IMR-90 (cell line): ENCODE data around the gene LRRC75A. TPM values are rescaled to one million over a fixed set of nuclear protein-coding genes. Genes with fewer than 3 reads are reported as not detected.

Experiments
- ATAC-seq: fragments of 200-7000 bp; cut with Tn5 transposase; 2 replicates; pipeline ENCODE4 v1.9.1; 2020; ENCODE audit warnings: low read depth, mild to moderate bottlenecking, moderate library complexity
- BruUV-seq: library from RNA; stranded (reverse); fragments of 400-500 nt; replicated peaks from 2 replicates; lab custom pipeline; 2021; lab: Mats Ljungman, UMichigan
- CTCF ChIA-PET: fragments of 300-600 bp; formaldehyde crosslinking; extraction: SDS; loops from one replicate; lab custom pipeline; 2021; ENCODE audit warnings: antibody characterized with exemption; lab: Yijun Ruan, JAX
- POLR2A ChIA-PET: fragments of 300-600 bp; sonication (Branson Sonifier 250); formaldehyde crosslinking; loops from one replicate; lab custom pipeline; 2022; ENCODE audit warnings: antibody characterized with exemption; ENCODE audit not compliant: unreplicated experiment; lab: Charles Lee
- DNase-seq: peaks from one replicate; pipeline ENCODE4 v3.0.0; 2013
- H2AFZ ChIP-seq: replicated peaks from 2 replicates; pipeline ENCODE3; 2013; ENCODE audit warnings: low read length, mild to moderate bottlenecking; ENCODE audit not compliant: poor library complexity
- H2AK5ac ChIP-seq: 2 replicates; pipeline ENCODE4 v1.6.1; 2013; ENCODE audit warnings: low read depth, low read length, inconsistent platforms
- H2AK9ac ChIP-seq: replicated peaks from 2 replicates; pipeline ENCODE3; 2013; ENCODE audit warnings: mild to moderate bottlenecking, low read depth, low read length, moderate library complexity; ENCODE audit not compliant: poor library complexity
- H2BK120ac ChIP-seq: 2 replicates; pipeline ENCODE4 v1.6.1; 2013; ENCODE audit warnings: low read depth, low read length, inconsistent platforms
- H2BK15ac ChIP-seq: 3 replicates; pipeline ENCODE4 v1.6.1; 2013; ENCODE audit warnings: low read depth, low read length, inconsistent platforms
- H2BK20ac ChIP-seq: 2 replicates; pipeline ENCODE4 v1.6.1; 2013; ENCODE audit warnings: low read depth, mild to moderate bottlenecking, inconsistent platforms, low read length, moderate library complexity
- H2BK5ac ChIP-seq: 2 replicates; pipeline ENCODE4 v1.6.1; 2013; ENCODE audit warnings: mild to moderate bottlenecking, low read depth, low read length, inconsistent platforms; ENCODE audit not compliant: poor library complexity, severe bottlenecking
- H3K14ac ChIP-seq: replicated peaks from 2 replicates; pipeline ENCODE4 v1.6.1; 2013; ENCODE audit warnings: low read depth, low read length, inconsistent platforms
- H3K18ac ChIP-seq: 2 replicates; pipeline ENCODE4 v1.6.1; 2013; ENCODE audit warnings: low read depth, low read length, control low read depth
- H3K23ac ChIP-seq: 2 replicates; pipeline ENCODE4 v1.6.1; 2013; ENCODE audit warnings: low read depth, low read length, inconsistent platforms
- H3K27ac ChIP-seq: 2 replicates; pipeline ENCODE4 v1.5.1; 2013; ENCODE audit warnings: mild to moderate bottlenecking, control low read depth, low read length; ENCODE audit not compliant: insufficient read depth
- H3K27me3 ChIP-seq: 2 replicates; pipeline ENCODE4 v1.6.1; 2013; ENCODE audit warnings: low read length; ENCODE audit not compliant: control insufficient read depth, insufficient read depth
- H3K36me3 ChIP-seq: 2 replicates; pipeline ENCODE4 v1.6.1; 2013; ENCODE audit warnings: low read length, mixed read lengths; ENCODE audit not compliant: control insufficient read depth, insufficient read depth
- H3K4ac ChIP-seq: 2 replicates; pipeline ENCODE4 v1.6.1; 2013; ENCODE audit warnings: low read depth, low read length, inconsistent platforms
- H3K4me1 ChIP-seq: 2 replicates; pipeline ENCODE4 v1.6.1; 2013; ENCODE audit warnings: low read length, mixed read lengths; ENCODE audit not compliant: control insufficient read depth, insufficient read depth
- H3K4me2 ChIP-seq: 2 replicates; pipeline ENCODE4 v1.6.1; 2013; ENCODE audit warnings: low read depth, mild to moderate bottlenecking, control low read depth, low read length, moderate library complexity
- H3K4me3 ChIP-seq: 2 replicates; pipeline ENCODE4 v1.5.1; 2013; ENCODE audit warnings: low read depth, mild to moderate bottlenecking, control low read depth, low read length, moderate library complexity; ENCODE audit not compliant: insufficient read depth
- H3K56ac ChIP-seq: 2 replicates; pipeline ENCODE4 v1.6.1; 2013; ENCODE audit warnings: low read length, inconsistent platforms; ENCODE audit not compliant: insufficient read depth; ENCODE audit errors: extremely low read depth
- H3K79me1 ChIP-seq, 2 experiments: 2 replicates each; pipeline ENCODE4 v1.6.1; 2013; ENCODE audit warnings: low read length in 2 of 2, inconsistent platforms in 1 of 2, low read depth in 1 of 2
- H3K9ac ChIP-seq: 2 replicates; pipeline ENCODE4 v1.6.1; 2013; ENCODE audit warnings: low read depth, low read length, control low read depth
- H3K9me1 ChIP-seq: 2 replicates; pipeline ENCODE4 v1.6.1; 2013; ENCODE audit warnings: low read length, inconsistent platforms; ENCODE audit not compliant: insufficient read depth
- H3K9me3 ChIP-seq: 2 replicates; pipeline ENCODE4 v1.6.1; 2013; ENCODE audit warnings: low read length; ENCODE audit not compliant: control insufficient read depth, insufficient read depth
- H4K20me1 ChIP-seq: 2 replicates; pipeline ENCODE4 v1.6.1; 2013; ENCODE audit warnings: low read length, inconsistent platforms; ENCODE audit not compliant: insufficient read depth
- H4K5ac ChIP-seq: 2 replicates; pipeline ENCODE4 v1.6.1; 2013; ENCODE audit warnings: mild to moderate bottlenecking, low read depth, low read length, control low read depth
- H4K8ac ChIP-seq, 2 experiments: 2 replicates each; pipeline ENCODE4 v1.6.1; 2013; ENCODE audit warnings: low read depth in 2 of 2, low read length in 2 of 2, control low read depth in 1 of 2, inconsistent platforms in 1 of 2
- H4K91ac ChIP-seq: 2 replicates; pipeline ENCODE4 v1.6.1; 2013; ENCODE audit warnings: low read depth, low read length, inconsistent platforms; ENCODE audit not compliant: insufficient read depth
- BHLHE40 ChIP-seq: fragments of 150-350 bp; IDR thresholded peaks from 2 replicates; pipeline ENCODE4 v1.6.1; 2016; ENCODE audit warnings: mild to moderate bottlenecking, low read depth, low read length
- CEBPB ChIP-seq: IDR thresholded peaks from 2 replicates; pipeline ENCODE4 v1.6.1; 2012; ENCODE audit warnings: low read depth, low read length, improper control_type of control experiment
- CHD1 ChIP-seq: IDR thresholded peaks from 2 replicates; pipeline ENCODE4 v1.6.1; 2012; ENCODE audit warnings: low read depth, low read length, improper control_type of control experiment
- ELK1 ChIP-seq: fragments of 150-350 bp; IDR thresholded peaks from 2 replicates; pipeline ENCODE4 v1.6.1; 2016; ENCODE audit warnings: low read depth, mild to moderate bottlenecking, low read length, moderate library complexity, borderline replicate concordance
- FOS ChIP-seq: fragments of 150-350 bp; IDR thresholded peaks from 2 replicates; pipeline ENCODE4 v1.6.1; 2016; ENCODE audit warnings: low read depth, low read length
- MAFK ChIP-seq: IDR thresholded peaks from 2 replicates; pipeline ENCODE4 v1.6.1; 2012; ENCODE audit warnings: low read depth, low read length, improper control_type of control experiment
- MAZ ChIP-seq: IDR thresholded peaks from 2 replicates; pipeline ENCODE4 v1.6.1; 2012; ENCODE audit warnings: low read depth, mild to moderate bottlenecking, low read length, improper control_type of control experiment, moderate library complexity, borderline replicate concordance
- MXI1 ChIP-seq: IDR thresholded peaks from 2 replicates; pipeline ENCODE4 v1.6.1; 2012; ENCODE audit warnings: low read depth, mild to moderate bottlenecking, low read length, moderate library complexity, borderline replicate concordance
- NFE2L2 ChIP-seq: fragments of 150-350 bp; IDR thresholded peaks from 2 replicates; pipeline ENCODE4 v1.6.1; 2016; ENCODE audit warnings: low read depth, mild to moderate bottlenecking, low read length
- POLR2A ChIP-seq: IDR thresholded peaks from 2 replicates; pipeline ENCODE4 v1.6.1; 2012; ENCODE audit warnings: mild to moderate bottlenecking, low read depth, low read length
- RAD21 ChIP-seq: IDR thresholded peaks from 2 replicates; pipeline ENCODE4 v1.6.1; 2012; ENCODE audit warnings: low read length, improper control_type of control experiment
- RCOR1 ChIP-seq: IDR thresholded peaks from 2 replicates; pipeline ENCODE4 v1.6.1; 2012; ENCODE audit warnings: mild to moderate bottlenecking, low read length, improper control_type of control experiment; ENCODE audit not compliant: insufficient replicate concordance
- RFX5 ChIP-seq: IDR thresholded peaks from 2 replicates; pipeline ENCODE4 v1.8.0; 2012; ENCODE audit warnings: low read depth, mild to moderate bottlenecking, low read length, moderate library complexity
- SMC3 ChIP-seq: fragments of 150-350 bp; IDR thresholded peaks from 2 replicates; pipeline ENCODE4 v1.6.1; 2016; ENCODE audit warnings: low read depth, mild to moderate bottlenecking, antibody characterized with exemption, low read length, moderate library complexity
- WGBS, 2 experiments: methylation state at CpG; one replicate each; pipeline versions ENCODE4 v1.1.5 to v1.1.7; 2013; ENCODE audit warnings: missing lambda C conversion rate in 2 of 2; ENCODE audit not compliant: insufficient read length in 1 of 2; ENCODE audit errors: extremely low coverage in 2 of 2; 5-methylcytosine and 5-hydroxymethylcytosine counted together
- dilution Hi-C: fragments of 300-500 bp; cut with HindIII; formaldehyde crosslinking; loops from one replicate; pipeline ENCODE4 v1.14.3; 2018; ENCODE audit warnings: low sequenced_read_pairs; ENCODE audit not compliant: unreplicated experiment
- in situ Hi-C: fragments of 300-500 bp; cut with MboI; formaldehyde crosslinking; loops from 3 replicates; pipeline ENCODE4 v1.14.3; 2019; ENCODE audit warnings: low sequenced_read_pairs, inconsistent platforms, mixed read lengths
- intact Hi-C: fragments of 100-400 bp; cut with micrococcal nuclease; formaldehyde crosslinking; loops from 2 replicates; pipeline ENCODE4 v1.10.0; 2022
- polyA plus RNA-seq, 3 experiments: library from polyadenylated mRNA; depleted of rRNA; stranded (reverse); fragments of >200 nt; gene quantifications; 2 replicates each; pipeline ENCODE4 v1.2.3, GENCODE V29; 2012; ENCODE audit warnings: low replicate concordance in 1 of 3
- total RNA-seq: library from RNA; depleted of rRNA; stranded (reverse); fragments of >200 nt; gene quantifications from 2 replicates; pipeline ENCODE4 v1.2.3, GENCODE V29; 2012
- TF ChIP-seq, protein P1 (sequence below): fragments of 150-350 bp; IDR thresholded peaks from 2 replicates; pipeline ENCODE4 v1.6.1; 2017; ENCODE audit warnings: mild to moderate bottlenecking, antibody characterized with exemption, low read length, low read depth
- TF ChIP-seq, protein P2 (sequence below): conservative IDR thresholded peaks from 2 replicates; pipeline ENCODE4 v1.5.1; 2012; ENCODE audit warnings: mild to moderate bottlenecking, low read depth, low read length, improper control_type of control experiment

Gene LRRC75A
- total and polyA plus RNA-seq, 2 of the 4 experiments (the other 2 are of a cell fraction) = 0.72 to 1.0 TPM

GRCh38 chr17:16488186-16488967, 3.6 kb downstream of the LRRC75A start:
- no peaks in the 10 kb centered on the region for H3K9me1 ChIP-seq
- H3K9me3 ChIP-seq = no peaks in the 10 kb centered on the region
- no peak overlapping the region for H4K5ac ChIP-seq
- DNase-seq (no peak), ATAC-seq (no peak)
- H2AK9ac ChIP-seq = no peak overlapping the region
- POLR2A ChIA-PET = no interaction called here
- H4K8ac ChIP-seq = no peak overlapping the region
- no peak overlapping the region for H2BK5ac ChIP-seq
- no peak overlapping the region for H3K4me2 ChIP-seq
- H3K18ac ChIP-seq = no peak overlapping the region
- dilution Hi-C loops (no loop called here), intact Hi-C loops (no loop called here), in situ Hi-C loops (no loop called here)
- H2AFZ ChIP-seq = no peak overlapping the region
- H2BK20ac ChIP-seq = no peak overlapping the region
- TF ChIP-seq, protein P1, sequence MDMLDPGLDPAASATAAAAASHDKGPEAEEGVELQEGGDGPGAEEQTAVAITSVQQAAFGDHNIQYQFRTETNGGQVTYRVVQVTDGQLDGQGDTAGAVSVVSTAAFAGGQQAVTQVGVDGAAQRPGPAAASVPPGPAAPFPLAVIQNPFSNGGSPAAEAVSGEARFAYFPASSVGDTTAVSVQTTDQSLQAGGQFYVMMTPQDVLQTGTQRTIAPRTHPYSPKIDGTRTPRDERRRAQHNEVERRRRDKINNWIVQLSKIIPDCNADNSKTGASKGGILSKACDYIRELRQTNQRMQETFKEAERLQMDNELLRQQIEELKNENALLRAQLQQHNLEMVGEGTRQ = no peak
- TF ChIP-seq RAD21 = no peak
- no peak for TF ChIP-seq RFX5
- no peak for TF ChIP-seq MAFK
- TF ChIP-seq SMC3 = no peak
- no peak for TF ChIP-seq CHD1
- TF ChIP-seq MAZ = no peak
- no peak for TF ChIP-seq FOS
- TF ChIP-seq BHLHE40 = no peak
- no peak for TF ChIP-seq MXI1
- TF ChIP-seq, protein P2, sequence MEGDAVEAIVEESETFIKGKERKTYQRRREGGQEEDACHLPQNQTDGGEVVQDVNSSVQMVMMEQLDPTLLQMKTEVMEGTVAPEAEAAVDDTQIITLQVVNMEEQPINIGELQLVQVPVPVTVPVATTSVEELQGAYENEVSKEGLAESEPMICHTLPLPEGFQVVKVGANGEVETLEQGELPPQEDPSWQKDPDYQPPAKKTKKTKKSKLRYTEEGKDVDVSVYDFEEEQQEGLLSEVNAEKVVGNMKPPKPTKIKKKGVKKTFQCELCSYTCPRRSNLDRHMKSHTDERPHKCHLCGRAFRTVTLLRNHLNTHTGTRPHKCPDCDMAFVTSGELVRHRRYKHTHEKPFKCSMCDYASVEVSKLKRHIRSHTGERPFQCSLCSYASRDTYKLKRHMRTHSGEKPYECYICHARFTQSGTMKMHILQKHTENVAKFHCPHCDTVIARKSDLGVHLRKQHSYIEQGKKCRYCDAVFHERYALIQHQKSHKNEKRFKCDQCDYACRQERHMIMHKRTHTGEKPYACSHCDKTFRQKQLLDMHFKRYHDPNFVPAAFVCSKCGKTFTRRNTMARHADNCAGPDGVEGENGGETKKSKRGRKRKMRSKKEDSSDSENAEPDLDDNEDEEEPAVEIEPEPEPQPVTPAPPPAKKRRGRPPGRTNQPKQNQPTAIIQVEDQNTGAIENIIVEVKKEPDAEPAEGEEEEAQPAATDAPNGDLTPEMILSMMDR = no peak
- TF ChIP-seq NFE2L2 = no peak
- TF ChIP-seq RCOR1 = no peak
- TF ChIP-seq ELK1 = no peak
- no peak for TF ChIP-seq POLR2A
- no peak for TF ChIP-seq CEBPB
- no peak overlapping the region for H3K4ac ChIP-seq
- no peak overlapping the region for H2AK5ac ChIP-seq
- no peak overlapping the region for H3K14ac ChIP-seq
- H3K23ac ChIP-seq = no peak overlapping the region
- no peak overlapping the region for H3K56ac ChIP-seq
- no peak overlapping the region for H3K27ac ChIP-seq
- H2BK120ac ChIP-seq = no peak overlapping the region
- WGBS, 2 experiments = 86% methylated on average over 2 of the region's 8 CpGs; no CpG with 5 or more reads in 1 of the 2 experiments
- H2BK15ac ChIP-seq = no peak overlapping the region
- H3K9ac ChIP-seq = no peak overlapping the region
- no peaks in the 10 kb centered on the region for H4K20me1 ChIP-seq
- peaks cover 8% of the 10 kb centered on the region for H3K4me1 ChIP-seq
- H4K91ac ChIP-seq = no peak overlapping the region
- H3K79me1 ChIP-seq = no peaks in the 10 kb centered on the region
- H3K4me3 ChIP-seq = no peak overlapping the region
- peaks cover 29% of the 10 kb centered on the region for H3K27me3 ChIP-seq
- BruUV-seq = no TSS peak
- H3K36me3 ChIP-seq = no peaks in the 10 kb centered on the region
- CTCF ChIA-PET = no interaction called here
